Bronchial epithelial cell (primary cell): Measurements from ENCODE around the gene CBY1. TPM values are rescaled to one million over a fixed set of nuclear protein-coding genes. Genes with fewer than 3 reads are reported as not detected.

ENCODE experiments used
- DNase-seq: peaks from one replicate; pipeline ENCODE4 v3.0.0-alpha.2; 2010; ENCODE audit warnings: low read depth
- FAIRE-seq: peaks from 2 replicates; lab custom pipeline; 2011; peaks lifted over from hg19 to GRCh38; lab: Jason Lieb, UNC
- H3K27me3 ChIP-seq: 2 replicates; pipeline ENCODE4 v1.5.1; 2011; ENCODE audit warnings: low read length; ENCODE audit not compliant: control insufficient read depth, insufficient read depth
- H3K36me3 ChIP-seq: 2 replicates; pipeline ENCODE4 v1.5.1; 2011; ENCODE audit warnings: low read length; ENCODE audit not compliant: control insufficient read depth, insufficient read depth
- H3K4me3 ChIP-seq: 2 replicates; pipeline ENCODE4 v1.5.1; 2011; ENCODE audit warnings: mild to moderate bottlenecking, low read depth, low read length, control low read depth
- total RNA-seq: library from RNA; depleted of rRNA; stranded (reverse); fragments of >200 nt; gene quantifications from 2 replicates; pipeline ENCODE4 v1.2.1, GENCODE V29; 2014
- TF ChIP-seq, protein P1 (sequence below): IDR thresholded peaks from 2 replicates; pipeline ENCODE4 v1.5.1; 2011; ENCODE audit warnings: mild to moderate bottlenecking, moderate library complexity, low read length, control low read depth, inconsistent platforms; ENCODE audit not compliant: insufficient read depth, severe bottlenecking

CBY1 gene
- total RNA-seq, 1 donor from 2014 or later = 16.1 TPM

- DNase-seq (no peak), FAIRE-seq (peak; percentile 64)
- H3K36me3 ChIP-seq = peaks cover 23% of the 10 kb centered on the region
These were observed 56.2 kb downstream of the CBY1 start for GRCh38 chr22:38712486-38713207.

GRCh38 chr22:38713921-38714320, 57.5 kb downstream of the CBY1 start:
- TF ChIP-seq, protein P1, sequence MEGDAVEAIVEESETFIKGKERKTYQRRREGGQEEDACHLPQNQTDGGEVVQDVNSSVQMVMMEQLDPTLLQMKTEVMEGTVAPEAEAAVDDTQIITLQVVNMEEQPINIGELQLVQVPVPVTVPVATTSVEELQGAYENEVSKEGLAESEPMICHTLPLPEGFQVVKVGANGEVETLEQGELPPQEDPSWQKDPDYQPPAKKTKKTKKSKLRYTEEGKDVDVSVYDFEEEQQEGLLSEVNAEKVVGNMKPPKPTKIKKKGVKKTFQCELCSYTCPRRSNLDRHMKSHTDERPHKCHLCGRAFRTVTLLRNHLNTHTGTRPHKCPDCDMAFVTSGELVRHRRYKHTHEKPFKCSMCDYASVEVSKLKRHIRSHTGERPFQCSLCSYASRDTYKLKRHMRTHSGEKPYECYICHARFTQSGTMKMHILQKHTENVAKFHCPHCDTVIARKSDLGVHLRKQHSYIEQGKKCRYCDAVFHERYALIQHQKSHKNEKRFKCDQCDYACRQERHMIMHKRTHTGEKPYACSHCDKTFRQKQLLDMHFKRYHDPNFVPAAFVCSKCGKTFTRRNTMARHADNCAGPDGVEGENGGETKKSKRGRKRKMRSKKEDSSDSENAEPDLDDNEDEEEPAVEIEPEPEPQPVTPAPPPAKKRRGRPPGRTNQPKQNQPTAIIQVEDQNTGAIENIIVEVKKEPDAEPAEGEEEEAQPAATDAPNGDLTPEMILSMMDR = no peak
- Histone ChIP-seq H3K27me3 (no peaks in the 10 kb centered on the region), H3K36me3 (peaks cover 23% of the 10 kb centered on the region), H3K4me3 (no peak overlapping the region)
- FAIRE-seq = no peak
- DNase-seq = no peak

More at GRCh38 chr22:38712486-38713207, 56.2 kb downstream of the CBY1 start:
- TF ChIP-seq, protein P1 = no peak
- no peak overlapping the region for H3K4me3 ChIP-seq
- no peaks in the 10 kb centered on the region for H3K27me3 ChIP-seq

- no peak overlapping the region for H3K4me3 ChIP-seq
- peak; percentile 79 for FAIRE-seq
- H3K27me3 ChIP-seq = no peaks in the 10 kb centered on the region
- TF ChIP-seq, protein P1 = no peak
- no peak for DNase-seq
- H3K36me3 ChIP-seq = peaks cover 19% of the 10 kb centered on the region
These were observed 58.8 kb downstream of the CBY1 start for GRCh38 chr22:38715176-38715764.

GRCh38 chr22:38715852-38716251, 59.4 kb downstream of the CBY1 start:
- no peak for FAIRE-seq
- Histone ChIP-seq H3K4me3 (no peak overlapping the region), H3K27me3 (no peaks in the 10 kb centered on the region), H3K36me3 (peaks cover 21% of the 10 kb centered on the region)
- TF ChIP-seq, protein P1 = no peak
- DNase-seq = no peak

GRCh38 chr22:38716271-38716670, 59.8 kb downstream of the CBY1 start:
- TF ChIP-seq, protein P1 = no peak
- Histone ChIP-seq H3K36me3 (peaks cover 21% of the 10 kb centered on the region), H3K27me3 (no peaks in the 10 kb centered on the region), H3K4me3 (no peak overlapping the region)
- DNase-seq = no peak
- no peak for FAIRE-seq
